Upper lobe of left lung (tissue), 6 donors: ENCODE measurements around the gene AGAP1. TPM values are rescaled to one million over a fixed set of nuclear protein-coding genes. Genes with fewer than 3 reads are reported as not detected.

Experiments used
- ATAC-seq, 2 donors: fragments of 200-7000 bp; cut with Tn5 transposase; one replicate each; pipeline ENCODE4 v1.9.1; 2022; ENCODE audit warnings: mild to moderate bottlenecking in 2 of 2, moderate library complexity in 2 of 2; ENCODE audit not compliant: low FRiP score in 2 of 2
- DNase-seq, 2 donors: peaks; one replicate each; pipeline ENCODE4 v3.0.0-alpha.2; 2019 to 2020
- H3K27ac ChIP-seq, 4 donors: fragments of 200-600 bp; sonication (generic); one replicate each; pipeline ENCODE4 v1.5.1; 2016 to 2019
- H3K27me3 ChIP-seq, 4 donors: fragments of 200-600 bp; sonication (generic); one replicate each; pipeline ENCODE4 v1.5.1; 2017 to 2019
- H3K36me3 ChIP-seq, 4 donors: fragments of 200-600 bp; sonication (generic); one replicate each; pipeline ENCODE4 v1.5.1; 2016 to 2019
- H3K4me1 ChIP-seq, 4 donors: fragments of 200-600 bp; sonication (generic); one replicate each; pipeline ENCODE4 v1.5.1; 2018 to 2019
- H3K4me3 ChIP-seq, 4 donors: fragments of 200-600 bp; sonication (generic); one replicate each; pipeline ENCODE4 v1.5.1; 2017 to 2019; ENCODE audit warnings: mild to moderate bottlenecking in 2 of 4, moderate library complexity in 1 of 4
- H3K9me3 ChIP-seq, 4 donors: fragments of 200-600 bp; sonication (generic); one replicate each; pipeline ENCODE4 v1.5.1; 2018 to 2019
- EP300 ChIP-seq, 4 donors: sonication (generic); formaldehyde crosslinking; IDR thresholded peaks; one replicate each; pipeline ENCODE4 v1.5.1; 2017; ENCODE audit warnings: antibody characterized with exemption in 4 of 4, control low read depth in 2 of 4
- POLR2A ChIP-seq, 4 donors: fragments of 450-650 bp; IDR thresholded peaks; one replicate each; pipeline ENCODE4 v1.5.1; 2016 to 2017; ENCODE audit warnings: antibody characterized with exemption in 4 of 4, mild to moderate bottlenecking in 2 of 4
- POLR2AphosphoS5 ChIP-seq, 2 donors: sonication (generic); formaldehyde crosslinking; IDR thresholded peaks; one replicate each; pipeline ENCODE4 v1.5.1; 2017; ENCODE audit warnings: antibody characterized with exemption in 2 of 2
- WGBS, 2 donors: methylation state at CpG; one replicate each; pipeline ENCODE4 v1.1.5; 2017 to 2018; 5-methylcytosine and 5-hydroxymethylcytosine counted together
- total RNA-seq, 6 donors: library from RNA; depleted of rRNA in 4 of 6; stranded (reverse); fragments of >200 nt in 4 of 6; gene quantifications; one replicate each; pipeline versions ENCODE4 v1.1.0 to v1.2.1, GENCODE V29; 2016 to 2021
- TF ChIP-seq, protein P1 (sequence below), 6 experiments: fragments of 450-650 bp in 4 of 6; fragments of 200-600 bp in 2 of 6; sonication (generic) in 2 of 6; IDR thresholded peaks; one replicate each; pipeline ENCODE4 v1.5.1; 2016 to 2019; ENCODE audit warnings: antibody characterized with exemption in 6 of 6
- donor health status: DM: no; HTN: no; CAD: no; lungs with moderate emphysema.
- donor health status: DM: no; HTN: yes; CAD: no; lungs with severe emphysema.

Gene AGAP1
- total RNA-seq, 6 donors from 2014 or later, result 25.5 to 45.1 (median 30.7) TPM

DNA sequence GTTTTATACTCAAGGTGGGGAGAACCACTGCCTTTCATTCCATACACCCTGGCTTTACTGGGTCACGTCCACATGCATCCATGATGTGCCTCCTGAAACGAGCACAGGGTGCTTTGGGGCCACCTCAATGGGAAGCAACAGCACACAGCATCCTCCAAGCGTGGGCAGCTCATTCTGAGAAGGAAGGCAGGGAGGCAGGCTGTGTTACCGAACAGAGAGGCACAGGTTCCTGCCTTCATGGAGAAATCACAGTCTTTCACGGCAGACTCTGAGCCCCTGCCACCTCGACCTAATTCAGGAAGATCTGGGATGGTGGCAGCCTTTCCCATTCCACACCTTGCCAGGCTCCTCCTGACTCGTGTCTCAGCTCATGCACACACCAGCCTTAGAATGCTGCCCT, 544.3 kb downstream of the AGAP1 start:
- Histone ChIP-seq H3K27me3 (no peaks in the 10 kb centered on the region), H3K4me1 (no peaks in the 10 kb centered on the region), H3K36me3 (peaks cover 0 to 31% (median 4%) of the 10 kb centered on the region in 4 donors), H3K27ac (no peak overlapping the region), H3K9me3 (no peaks in the 10 kb centered on the region), H3K4me3 (no peak overlapping the region)
- DNase-seq (no peak), ATAC-seq (no peak)
- 86 to 93% methylated on average over 7 of the region's 7 CpGs for WGBS, 2 donors
- TF ChIP-seq POLR2A (IDR thresholded peaks at IDR 0.05), result no peak
- no peak for TF ChIP-seq EP300 (IDR thresholded peaks at IDR 0.05)
- no peak for TF ChIP-seq POLR2AphosphoS5 (IDR thresholded peaks at IDR 0.05)
- TF ChIP-seq, protein P1, sequence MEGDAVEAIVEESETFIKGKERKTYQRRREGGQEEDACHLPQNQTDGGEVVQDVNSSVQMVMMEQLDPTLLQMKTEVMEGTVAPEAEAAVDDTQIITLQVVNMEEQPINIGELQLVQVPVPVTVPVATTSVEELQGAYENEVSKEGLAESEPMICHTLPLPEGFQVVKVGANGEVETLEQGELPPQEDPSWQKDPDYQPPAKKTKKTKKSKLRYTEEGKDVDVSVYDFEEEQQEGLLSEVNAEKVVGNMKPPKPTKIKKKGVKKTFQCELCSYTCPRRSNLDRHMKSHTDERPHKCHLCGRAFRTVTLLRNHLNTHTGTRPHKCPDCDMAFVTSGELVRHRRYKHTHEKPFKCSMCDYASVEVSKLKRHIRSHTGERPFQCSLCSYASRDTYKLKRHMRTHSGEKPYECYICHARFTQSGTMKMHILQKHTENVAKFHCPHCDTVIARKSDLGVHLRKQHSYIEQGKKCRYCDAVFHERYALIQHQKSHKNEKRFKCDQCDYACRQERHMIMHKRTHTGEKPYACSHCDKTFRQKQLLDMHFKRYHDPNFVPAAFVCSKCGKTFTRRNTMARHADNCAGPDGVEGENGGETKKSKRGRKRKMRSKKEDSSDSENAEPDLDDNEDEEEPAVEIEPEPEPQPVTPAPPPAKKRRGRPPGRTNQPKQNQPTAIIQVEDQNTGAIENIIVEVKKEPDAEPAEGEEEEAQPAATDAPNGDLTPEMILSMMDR (IDR thresholded peaks at IDR 0.05), result no peak

DNA sequence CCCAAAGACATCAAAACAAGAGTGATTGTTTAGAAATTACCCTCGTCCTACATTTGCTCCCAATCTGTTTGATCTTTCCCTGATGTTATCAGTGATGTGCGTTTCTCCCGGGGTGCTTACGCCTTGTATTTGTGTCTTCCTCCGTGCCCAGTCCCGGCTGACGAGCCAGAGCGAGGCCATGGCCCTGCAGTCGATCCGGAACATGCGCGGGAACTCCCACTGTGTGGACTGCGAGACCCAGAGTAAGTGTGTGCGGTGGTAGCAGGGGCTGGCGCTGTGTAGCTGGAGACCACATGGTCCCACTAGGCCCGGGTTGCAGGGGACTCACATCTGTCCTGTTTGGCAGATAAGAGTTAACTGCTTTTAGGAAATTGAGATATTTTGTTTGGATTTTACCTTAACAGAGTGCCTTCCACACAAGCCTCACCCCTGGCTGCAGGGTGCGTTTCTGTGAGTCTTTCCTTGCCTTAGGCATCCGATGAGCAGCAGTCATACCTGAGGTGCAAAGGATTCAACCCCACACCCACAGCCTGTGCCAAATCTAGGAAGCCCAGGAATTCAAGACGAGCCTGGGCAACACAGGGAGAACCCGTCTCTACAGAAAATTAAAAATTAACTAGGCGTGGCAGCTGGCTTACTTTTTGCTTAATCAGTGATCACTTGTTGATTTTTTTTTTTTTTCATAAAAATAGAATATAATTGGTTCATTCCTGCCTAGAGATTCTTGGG, 546.9 kb downstream of the AGAP1 start:
- peak in 1 of 2 donors; percentile 56 for DNase-seq
- 86 to 89% methylated on average over 18 to 21 of the region's 21 CpGs for WGBS, 2 donors
- no peak overlapping the region for H3K4me3 ChIP-seq
- ATAC-seq, result no peak
- peaks cover 0 to 38% (median 4%) of the 10 kb centered on the region in 4 donors for H3K36me3 ChIP-seq
- no peaks in the 10 kb centered on the region for H3K4me1 ChIP-seq
- no peaks in the 10 kb centered on the region for H3K27me3 ChIP-seq
- TF ChIP-seq EP300 (IDR thresholded peaks at IDR 0.05) (no peak), POLR2A (IDR thresholded peaks at IDR 0.05) (no peak), POLR2AphosphoS5 (IDR thresholded peaks at IDR 0.05) (no peak)
- TF ChIP-seq, protein P1 (IDR thresholded peaks at IDR 0.05), result no peak
- H3K9me3 ChIP-seq, result no peaks in the 10 kb centered on the region
- H3K27ac ChIP-seq, result no peak overlapping the region

DNA sequence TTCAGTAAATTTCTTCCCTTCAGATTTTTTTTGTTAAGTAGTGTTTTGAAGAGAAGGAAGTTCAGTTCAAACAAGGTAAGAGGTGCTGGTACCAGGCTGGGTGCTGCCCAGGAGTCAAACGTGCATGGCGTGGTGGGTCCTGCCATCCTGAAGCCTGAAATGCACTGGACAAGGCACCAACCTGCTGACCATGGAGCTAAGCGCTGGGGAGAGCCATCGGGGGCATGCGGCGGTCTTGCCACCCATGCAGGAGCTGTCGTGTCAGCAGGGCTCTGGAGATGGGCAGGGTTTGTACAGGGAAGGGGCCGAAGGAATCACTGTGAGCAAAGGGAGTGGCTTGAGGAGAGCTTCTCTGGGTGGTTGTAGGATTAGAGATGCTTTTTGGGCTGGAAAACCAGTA, 547.8 kb downstream of the AGAP1 start:
- peaks cover 0 to 34% (median 3%) of the 10 kb centered on the region in 4 donors for H3K36me3 ChIP-seq
- no peak overlapping the region for H3K4me3 ChIP-seq
- DNase-seq (peak in 1 of 2 donors; percentile 44), ATAC-seq (no peak)
- WGBS, 2 donors, result 93 to 94% methylated on average over 8 of the region's 8 CpGs
- H3K27ac ChIP-seq, result no peak overlapping the region
- H3K4me1 ChIP-seq, result no peaks in the 10 kb centered on the region
- no peaks in the 10 kb centered on the region for H3K9me3 ChIP-seq
- TF ChIP-seq POLR2AphosphoS5 (IDR thresholded peaks at IDR 0.05) (no peak), EP300 (IDR thresholded peaks at IDR 0.05) (no peak), POLR2A (IDR thresholded peaks at IDR 0.05) (no peak)
- TF ChIP-seq, protein P1 (IDR thresholded peaks at IDR 0.05), result no peak
- H3K27me3 ChIP-seq, result no peaks in the 10 kb centered on the region

DNA sequence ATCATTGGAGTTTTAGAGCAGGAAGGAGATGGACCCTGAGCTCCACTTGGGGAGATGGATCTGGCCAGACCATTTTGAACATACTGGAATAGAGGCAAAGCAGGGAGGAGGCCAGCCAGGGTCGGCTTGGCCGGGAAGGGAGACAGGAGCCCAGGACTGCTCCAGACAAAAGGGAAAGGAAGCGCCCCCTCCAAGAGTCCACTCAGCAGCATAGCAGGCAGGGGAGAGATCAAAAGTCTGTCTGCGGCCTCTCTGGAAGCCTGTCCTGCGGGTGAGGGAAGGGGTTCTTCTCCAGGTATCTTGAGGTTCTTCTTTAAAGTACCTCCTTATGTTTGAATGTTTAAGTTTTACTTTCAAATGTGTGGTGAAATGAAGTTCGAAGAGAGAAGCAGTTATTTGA, 548.2 kb downstream of the AGAP1 start:
- ATAC-seq (no peak), DNase-seq (no peak)
- no peaks in the 10 kb centered on the region for H3K4me1 ChIP-seq
- no peak overlapping the region for H3K4me3 ChIP-seq
- H3K27ac ChIP-seq, result no peak overlapping the region
- WGBS, 2 donors, result 86 to 94% methylated on average over 6 of the region's 6 CpGs
- H3K9me3 ChIP-seq, result no peaks in the 10 kb centered on the region
- no peaks in the 10 kb centered on the region for H3K27me3 ChIP-seq
- TF ChIP-seq, protein P1 (IDR thresholded peaks at IDR 0.05), result no peak
- TF ChIP-seq EP300 (IDR thresholded peaks at IDR 0.05) (no peak), POLR2A (IDR thresholded peaks at IDR 0.05) (no peak), POLR2AphosphoS5 (IDR thresholded peaks at IDR 0.05) (no peak)
- H3K36me3 ChIP-seq, result peaks cover 0 to 33% (median 3%) of the 10 kb centered on the region in 4 donors

DNA sequence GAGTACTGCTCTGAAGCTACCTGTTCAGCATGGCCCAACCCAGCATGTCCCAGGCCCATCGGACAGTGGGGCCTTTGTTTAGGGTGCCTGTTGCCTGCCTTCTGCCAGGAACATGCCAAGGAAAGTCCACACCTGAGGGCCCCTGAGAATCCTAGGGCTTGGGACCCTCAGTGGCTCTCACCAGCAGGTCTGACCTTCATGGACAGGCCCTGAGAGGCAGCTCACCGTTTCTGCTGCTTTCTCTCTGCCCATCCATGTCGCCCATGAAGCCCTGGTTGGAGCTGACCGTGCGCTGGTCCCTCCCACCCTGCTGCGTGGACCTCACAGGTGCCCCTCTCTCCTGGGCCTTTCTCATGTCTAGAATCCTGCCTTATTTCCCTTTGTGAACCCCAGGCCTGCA, 550.3 kb downstream of the AGAP1 start:
- TF ChIP-seq EP300 (IDR thresholded peaks at IDR 0.05) (no peak), POLR2AphosphoS5 (IDR thresholded peaks at IDR 0.05) (no peak), POLR2A (IDR thresholded peaks at IDR 0.05) (no peak)
- TF ChIP-seq, protein P1 (IDR thresholded peaks at IDR 0.05), result no peak
- Histone ChIP-seq H3K27ac (no peak overlapping the region), H3K36me3 (peaks cover 0 to 36% (median 8%) of the 10 kb centered on the region in 4 donors), H3K4me1 (no peaks in the 10 kb centered on the region), H3K27me3 (no peaks in the 10 kb centered on the region), H3K9me3 (no peaks in the 10 kb centered on the region), H3K4me3 (no peak overlapping the region)
- ATAC-seq (no peak), DNase-seq (no peak)
- WGBS, 2 donors, result 88 to 100% methylated on average over 4 to 6 of the region's 6 CpGs
